HTERT RPE-1 (cell line): ENCODE data around the gene RAB11FIP3.

Source experiments
- in situ Hi-C: fragments of 300-500 bp; cut with MboI; formaldehyde crosslinking; loops from 4 replicates; pipeline ENCODE4 v1.14.3; 2020; ENCODE audit warnings: low sequenced_read_pairs

RAB11FIP3 gene

GRCh38 chr16:549544-550263 is 124.3 kb downstream of the RAB11FIP3 start:
- in situ Hi-C loops = no loop called here

- in situ Hi-C loops = no loop called here
These were observed 125.8 kb downstream of the RAB11FIP3 start for GRCh38 chr16:551210-551609.

GRCh38 chr16:552171-552570 is 126.7 kb downstream of the RAB11FIP3 start:
- in situ Hi-C loops = no loop called here

DNA sequence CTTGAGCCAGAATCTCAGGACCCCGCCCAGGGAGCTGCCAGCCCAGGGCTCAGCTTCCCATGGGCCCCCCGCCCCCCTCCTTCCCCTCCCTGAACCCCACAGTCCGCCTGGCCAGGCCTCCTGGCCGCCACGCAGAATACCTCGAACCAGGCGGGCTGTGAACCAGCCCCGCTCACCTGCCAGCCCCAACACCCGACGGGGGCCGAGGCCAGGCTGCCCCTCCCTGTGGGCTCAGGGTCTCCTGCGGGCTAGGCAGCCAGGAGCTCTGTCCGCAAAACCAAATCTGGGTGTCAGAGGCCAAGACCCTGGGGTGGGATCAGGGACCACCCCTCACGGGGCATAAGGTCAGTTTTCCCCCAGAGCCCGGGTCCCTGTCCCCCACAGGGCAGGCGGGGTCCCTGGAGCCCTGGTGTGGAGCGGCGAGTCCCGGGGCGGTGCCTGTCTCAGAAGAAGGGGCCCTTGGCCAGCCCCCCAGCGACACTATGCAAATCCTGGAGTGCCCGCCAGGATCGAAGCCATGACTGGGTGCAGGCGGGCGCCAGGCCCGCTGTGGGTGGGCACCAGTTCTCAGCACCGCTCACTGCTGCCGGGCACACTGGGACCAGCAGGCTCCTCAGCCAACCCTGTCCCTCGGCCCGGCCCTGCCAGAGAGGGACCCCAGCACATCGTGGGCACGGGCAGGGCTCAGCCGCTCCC is 128.3 kb downstream of the RAB11FIP3 start:
- in situ Hi-C loops = no loop called here

DNA sequence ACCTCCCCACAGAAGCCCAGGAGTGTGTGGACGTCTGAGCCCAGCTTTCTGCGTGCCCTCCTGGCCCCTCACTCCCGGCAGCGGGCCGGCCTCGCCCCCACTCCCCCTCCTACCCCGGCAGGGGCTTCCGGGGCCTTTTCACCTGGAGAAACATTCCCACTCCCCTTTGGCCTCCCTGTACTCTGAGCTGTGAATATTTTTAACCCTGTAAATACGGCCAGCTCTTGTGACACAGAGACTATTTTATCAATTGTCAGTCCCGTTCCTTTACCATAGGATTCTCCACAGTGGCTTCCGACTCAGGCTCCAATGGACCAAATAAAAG is 128.8 kb downstream of the RAB11FIP3 start:
- in situ Hi-C loops = no loop called here

DNA sequence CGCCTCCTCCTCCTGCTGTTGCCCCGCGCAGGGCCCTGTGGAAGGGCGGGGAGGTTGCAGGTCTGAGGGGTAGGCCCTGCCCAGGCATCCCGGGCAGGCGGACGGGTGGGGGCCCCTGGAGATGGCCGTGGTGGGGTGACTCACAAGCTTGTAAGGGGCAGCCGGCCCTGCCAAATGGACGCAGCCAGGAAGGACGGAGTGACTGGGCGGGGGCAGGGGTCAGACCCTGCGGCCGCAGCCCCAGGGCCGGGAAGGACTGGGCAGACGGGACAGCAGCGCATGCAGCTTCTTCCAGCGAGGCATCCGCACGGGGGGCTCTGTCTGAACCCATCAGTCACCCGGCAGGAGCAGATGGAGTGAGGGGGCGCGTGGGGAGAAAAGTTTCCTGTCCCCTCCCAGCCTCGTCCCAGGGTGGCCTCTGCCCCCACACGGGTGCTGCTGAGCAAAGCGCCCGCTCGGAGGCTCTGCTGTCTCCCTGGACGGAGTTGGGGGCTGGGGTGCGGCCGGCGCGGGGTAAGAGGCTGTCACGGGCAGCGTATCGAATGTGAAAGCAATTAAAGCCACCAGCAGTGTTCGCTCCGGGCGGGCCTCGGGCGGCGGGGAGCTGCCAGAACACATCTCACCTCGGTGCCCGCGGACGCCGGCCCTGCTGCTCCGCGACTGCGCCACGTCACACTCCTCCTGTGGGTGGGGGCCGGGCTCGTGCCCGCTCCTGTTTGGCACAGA is 129.4 kb downstream of the RAB11FIP3 start:
- in situ Hi-C loops = no loop called here

DNA sequence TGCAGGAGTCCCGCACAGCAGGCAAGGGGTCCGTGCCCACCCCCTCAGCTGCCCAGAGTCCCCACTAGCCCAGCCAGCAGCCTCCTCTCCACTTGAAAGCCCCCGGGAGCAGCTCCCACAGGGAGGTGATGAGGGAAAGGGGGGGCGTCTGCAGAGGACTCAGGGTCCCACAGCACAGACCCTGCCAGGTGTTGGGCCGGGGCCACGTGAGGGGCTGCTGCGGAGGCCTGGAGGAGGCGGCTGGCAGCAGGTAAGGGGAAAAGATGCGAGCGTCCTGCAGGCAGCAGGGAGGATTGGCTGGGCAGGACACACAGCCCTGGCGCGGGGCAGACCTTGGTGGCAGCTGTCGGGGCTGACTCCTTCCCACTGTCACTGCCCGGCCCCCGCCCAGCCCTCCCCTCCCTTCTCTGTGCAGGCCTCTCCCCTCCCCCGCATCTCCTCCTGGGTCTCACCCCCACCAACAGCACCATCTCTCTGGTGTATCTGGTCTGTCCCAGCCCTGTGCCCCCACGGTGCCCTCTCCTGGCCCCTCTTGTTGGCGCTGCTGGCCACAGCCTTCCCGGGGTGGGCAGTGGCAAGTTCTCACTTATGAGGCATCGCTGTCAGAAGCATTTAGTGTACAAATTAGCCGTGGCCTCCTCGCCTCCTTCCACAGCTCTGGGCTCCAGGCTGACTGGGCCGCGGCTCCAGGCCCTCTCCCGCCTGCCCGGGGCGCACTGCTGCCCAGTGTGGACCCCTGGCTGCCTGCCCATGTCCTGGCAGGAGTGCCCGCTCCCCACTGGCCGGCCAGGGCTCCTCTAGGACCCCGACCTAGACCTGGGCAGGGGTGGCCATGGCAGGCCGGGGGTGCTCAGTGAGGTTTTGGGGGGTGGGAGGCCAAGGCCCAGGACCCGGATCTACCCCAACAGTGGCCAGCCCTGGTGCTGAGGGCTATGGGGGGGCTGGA is 130.4 kb downstream of the RAB11FIP3 start:
- in situ Hi-C loops = no loop called here

- in situ Hi-C loops = no loop called here
These were observed 131.2 kb downstream of the RAB11FIP3 start for GRCh38 chr16:556474-557173.

DNA sequence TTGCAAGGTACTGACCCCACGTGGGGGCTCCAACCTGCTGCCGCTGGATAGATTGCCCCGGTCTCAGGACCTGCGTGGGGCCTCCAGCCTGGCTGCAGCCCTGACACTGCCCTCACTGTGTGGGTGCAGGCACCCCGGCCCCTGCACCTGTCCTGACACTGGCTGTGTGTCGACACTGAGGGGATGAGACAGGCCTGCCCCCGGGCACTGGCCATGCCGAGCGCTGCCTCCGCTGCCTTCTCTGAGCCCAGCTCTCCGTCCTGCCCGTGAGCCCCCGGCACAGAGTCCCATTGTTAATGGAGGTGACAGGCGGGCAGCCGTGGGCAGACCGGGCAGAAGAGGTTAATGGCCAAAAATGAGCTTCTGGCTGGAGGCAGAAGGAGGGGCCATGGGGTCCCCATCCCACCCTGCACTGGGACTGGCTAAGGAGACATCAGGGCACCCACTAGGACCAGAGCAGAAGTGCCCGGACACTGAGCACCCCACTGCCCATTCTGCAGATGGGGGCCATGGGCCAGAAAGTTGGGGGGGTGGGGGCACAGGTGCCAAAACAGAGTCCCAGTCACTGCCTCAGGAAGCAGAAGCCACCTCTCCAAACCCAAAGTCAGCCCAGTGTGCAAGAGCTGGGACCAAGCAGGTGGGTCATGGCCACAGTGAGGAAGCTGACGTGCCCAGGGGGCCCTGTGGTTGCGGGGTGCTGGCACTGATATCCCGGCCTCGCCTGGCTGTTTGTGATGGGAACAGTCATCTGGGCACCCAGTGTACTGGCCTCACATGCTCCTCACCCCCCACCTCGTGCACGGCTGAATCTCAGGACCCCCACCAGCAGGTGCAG is 132.2 kb downstream of the RAB11FIP3 start:
- in situ Hi-C loops = no loop called here

GRCh38 chr16:558298-559020 is 133.0 kb downstream of the RAB11FIP3 start:
- in situ Hi-C loops = no loop called here

- in situ Hi-C loops = no loop called here
These were observed 133.6 kb downstream of the RAB11FIP3 start for GRCh38 chr16:559021-559380.

- in situ Hi-C loops = no loop called here
These were observed 134.2 kb downstream of the RAB11FIP3 start for GRCh38 chr16:559411-560203.

DNA sequence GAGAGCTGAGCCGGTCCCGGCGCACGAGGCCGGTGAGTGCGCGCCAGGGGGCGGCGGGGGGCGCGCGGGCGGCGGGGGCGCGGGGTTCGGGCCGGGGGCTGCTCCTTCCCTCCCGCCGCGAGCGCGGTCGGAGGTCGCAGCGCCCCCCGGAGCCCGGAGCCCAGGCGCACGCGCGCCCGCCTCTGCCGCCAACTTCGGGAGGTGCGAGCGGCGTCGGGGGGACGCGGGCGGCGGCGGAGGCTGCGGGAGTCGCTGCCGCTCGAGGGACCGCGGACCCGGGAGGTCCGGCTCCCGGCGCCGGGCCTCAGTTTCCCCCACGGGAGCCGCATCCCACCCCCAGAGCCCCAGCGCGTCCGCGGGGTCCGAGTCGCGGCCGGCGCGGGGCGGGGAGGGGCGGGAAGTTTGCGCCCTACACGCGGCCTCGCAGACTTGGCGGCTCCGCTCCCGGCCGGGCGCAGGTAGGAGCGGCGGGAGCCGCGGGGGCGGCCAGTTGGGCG is 134.8 kb downstream of the RAB11FIP3 start, which contains the start of gene PRR35:
Gene PRR35, plus strand, starts transcription at position 191 of the 497 bp plus-strand sequence. CDS start 2,901 bp downstream, outside the sequence.
- in situ Hi-C loops = no loop called here

GRCh38 chr16:560701-561412 is 135.4 kb downstream of the RAB11FIP3 start:
- in situ Hi-C loops = no loop called here

GRCh38 chr16:561413-561794 is 136.0 kb downstream of the RAB11FIP3 start:
- in situ Hi-C loops = no loop called here

GRCh38 chr16:561957-562938 is 136.8 kb downstream of the RAB11FIP3 start:
- in situ Hi-C loops = no loop called here
